HepG2 (cell line): ENCODE results near the gene RASSF7. TPM values are rescaled to one million over a fixed set of nuclear protein-coding genes. Genes with fewer than 3 reads are reported as not detected.
A peak's percentile ranks its signal among the peaks of the same experiment; 100 is the strongest.

Source experiments
- DMAP1 ChIP-seq: IDR thresholded peaks from 2 replicates; pipeline ENCODE4 v1.6.1; 2016
- ELF1 ChIP-seq: sonication (generic); formaldehyde crosslinking; IDR thresholded peaks from 2 replicates; pipeline ENCODE4 v1.4.0; 2020; ENCODE audit warnings: missing genetic modification reagents
- ERF ChIP-seq: IDR thresholded peaks from 2 replicates; pipeline ENCODE4 v1.6.1; 2018; ENCODE audit warnings: missing biosample characterization, missing genetic modification reagents
- PHF8 ChIP-seq: sonication (generic); formaldehyde crosslinking; IDR thresholded peaks from 2 replicates; pipeline ENCODE4 v1.5.0; 2020; ENCODE audit warnings: missing genetic modification reagents
- SIN3B ChIP-seq: fragments of 150-350 bp; IDR thresholded peaks from 2 replicates; pipeline ENCODE4 v1.6.1; 2014; ENCODE audit warnings: low read length
- SRY ChIP-seq: sonication (generic); formaldehyde crosslinking; IDR thresholded peaks from 2 replicates; pipeline ENCODE4 v1.8.0; 2022; ENCODE audit warnings: mild to moderate bottlenecking, missing genetic modification reagents
- WIZ ChIP-seq: sonication (generic); formaldehyde crosslinking; IDR thresholded peaks from 2 replicates; pipeline ENCODE4 v1.5.1; 2020; ENCODE audit warnings: mild to moderate bottlenecking, missing genetic modification reagents
- ZBTB38 ChIP-seq: sonication (generic); formaldehyde crosslinking; IDR thresholded peaks from 2 replicates; pipeline ENCODE4 v1.5.1; 2020; ENCODE audit warnings: mild to moderate bottlenecking, missing genetic modification reagents
- ZNF430 ChIP-seq: sonication (generic); formaldehyde crosslinking; IDR thresholded peaks from 2 replicates; pipeline ENCODE4 v1.9.0; 2021; ENCODE audit warnings: mild to moderate bottlenecking, missing genetic modification reagents
- ZNF598 ChIP-seq: sonication (generic); formaldehyde crosslinking; IDR thresholded peaks from 2 replicates; pipeline ENCODE4 v1.5.1; 2020; ENCODE audit warnings: mild to moderate bottlenecking, missing genetic modification reagents, borderline replicate concordance
- polyA plus RNA-seq, 8 experiments: library from polyadenylated mRNA; depleted of rRNA in 3 of 8; stranded (reverse) in 7 of 8; unstranded in 1 of 8; fragments of >200 nt; fragmentation: Illumina TruSeq in 4 of 8; extraction: Trizol in 4 of 8; gene quantifications; 2 replicates each; pipeline versions ENCODE4 v1.2.1 to v1.2.3, GENCODE V29; 2011 to 2016; ENCODE audit warnings: low read depth in 4 of 8, missing spikeins in 1 of 8, mixed read lengths in 1 of 8; ENCODE audit not compliant: insufficient read depth in 1 of 8
- total RNA-seq, 5 experiments: library from RNA; depleted of rRNA; stranded (reverse); fragments of >200 nt; fragmentation: Illumina TruSeq; extraction: Trizol; gene quantifications; 2 replicates each; pipeline ENCODE4 v1.2.3, GENCODE V29; 2016; ENCODE audit warnings: low read depth in 1 of 5
- TF ChIP-seq, protein P1 (sequence below): sonication (generic); formaldehyde crosslinking; IDR thresholded peaks from 2 replicates; pipeline ENCODE4 v1.5.1; 2020; ENCODE audit warnings: mild to moderate bottlenecking, missing genetic modification reagents
- TF ChIP-seq, protein P2 (sequence below): IDR thresholded peaks from 2 replicates; pipeline ENCODE4 v1.6.1; 2016; ENCODE audit warnings: low read depth, borderline replicate concordance

The RASSF7 gene
- total and polyA plus RNA-seq, 2 of the 13 experiments (the other 11 are each of a cell fraction or from before 2014, with no cell fraction given) = 20.2 to 28.6 TPM

DNA sequence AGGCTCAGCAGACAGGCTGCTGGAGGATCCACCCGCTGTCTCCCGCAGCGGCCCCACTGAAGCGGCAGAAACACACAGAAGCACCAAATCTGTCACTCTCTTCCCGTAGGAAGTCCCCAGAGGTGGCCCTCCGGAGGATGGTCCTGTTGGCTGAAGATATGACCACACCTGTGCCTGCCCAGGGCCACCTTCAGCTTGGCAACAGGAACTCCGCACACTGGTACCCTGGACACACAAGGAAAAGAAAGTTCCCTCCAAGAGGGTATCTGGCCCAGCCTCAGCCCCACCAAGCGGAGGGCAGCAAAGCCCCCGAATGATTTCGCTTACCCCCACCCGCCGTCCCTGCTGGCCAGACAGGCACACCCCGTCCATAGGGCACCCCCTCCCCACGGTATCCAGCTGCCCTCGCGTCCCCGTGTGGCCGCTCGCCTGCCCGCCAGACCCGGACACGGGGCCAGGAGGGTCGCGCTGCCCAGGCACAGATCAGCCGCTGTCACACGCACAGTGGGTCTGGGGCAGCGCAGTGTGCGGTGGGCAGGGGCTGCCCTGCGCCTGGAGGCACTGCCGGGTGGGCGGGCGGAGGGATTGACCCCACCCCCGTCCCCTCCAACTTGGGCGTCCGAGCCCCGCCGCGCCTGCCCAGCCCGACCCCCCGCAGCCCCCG is 7.0 kb downstream of the RASSF7 start (continued):
- TF ChIP-seq, protein P1, sequence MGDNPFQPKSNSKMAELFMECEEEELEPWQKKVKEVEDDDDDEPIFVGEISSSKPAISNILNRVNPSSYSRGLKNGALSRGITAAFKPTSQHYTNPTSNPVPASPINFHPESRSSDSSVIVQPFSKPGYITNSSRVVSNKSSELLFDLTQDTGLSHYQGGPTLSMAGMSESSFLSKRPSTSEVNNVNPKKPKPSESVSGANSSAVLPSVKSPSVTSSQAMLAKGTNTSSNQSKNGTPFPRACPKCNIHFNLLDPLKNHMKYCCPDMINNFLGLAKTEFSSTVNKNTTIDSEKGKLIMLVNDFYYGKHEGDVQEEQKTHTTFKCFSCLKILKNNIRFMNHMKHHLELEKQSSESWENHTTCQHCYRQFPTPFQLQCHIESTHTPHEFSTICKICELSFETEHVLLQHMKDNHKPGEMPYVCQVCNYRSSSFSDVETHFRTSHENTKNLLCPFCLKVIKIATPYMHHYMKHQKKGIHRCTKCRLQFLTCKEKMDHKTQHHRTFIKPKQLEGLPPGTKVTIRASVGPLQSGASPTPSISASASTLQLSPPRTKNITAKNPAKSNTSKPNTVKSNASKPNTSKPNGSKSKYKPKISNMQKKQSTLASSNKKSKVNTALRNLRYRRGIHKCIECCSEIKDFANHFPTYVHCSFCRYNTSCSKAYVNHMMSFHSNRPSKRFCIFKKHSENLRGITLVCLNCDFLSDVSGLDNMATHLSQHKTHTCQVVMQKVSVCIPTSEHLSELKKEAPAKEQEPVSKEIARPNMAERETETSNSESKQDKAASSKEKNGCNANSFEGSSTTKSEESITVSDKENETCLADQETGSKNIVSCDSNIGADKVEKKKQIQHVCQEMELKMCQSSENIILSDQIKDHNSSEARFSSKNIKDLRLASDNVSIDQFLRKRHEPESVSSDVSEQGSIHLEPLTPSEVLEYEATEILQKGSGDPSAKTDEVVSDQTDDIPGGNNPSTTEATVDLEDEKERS (CRISPR knock-in tag) = no peak
- TF ChIP-seq ZBTB38 (CRISPR knock-in tag) = peak; percentile 12; the same call in 1 of the 2 replicates
- TF ChIP-seq SRY (CRISPR knock-in tag) = 0 out of 2 replicates have a peak, but pooled peaks have one; percentile 17
- peak; percentile 11; the same call in 1 of the 2 replicates for TF ChIP-seq ERF (CRISPR knock-in tag)
- TF ChIP-seq, protein P2, sequence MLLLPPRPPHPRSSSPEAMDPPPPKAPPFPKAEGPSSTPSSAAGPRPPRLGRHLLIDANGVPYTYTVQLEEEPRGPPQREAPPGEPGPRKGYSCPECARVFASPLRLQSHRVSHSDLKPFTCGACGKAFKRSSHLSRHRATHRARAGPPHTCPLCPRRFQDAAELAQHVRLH = peak; percentile 12; the same call in 1 of the 2 replicates
- no peak for TF ChIP-seq ELF1 (CRISPR knock-in tag)
- no peak for TF ChIP-seq ZNF598
- no peak for TF ChIP-seq SIN3B
- TF ChIP-seq WIZ = no peak
- TF ChIP-seq DMAP1 (CRISPR knock-in tag) = peak; percentile 30; the same call in 1 of the 2 replicates
- TF ChIP-seq PHF8 (CRISPR knock-in tag) = peak; percentile 51
- peak; percentile 37; the same call in 1 of the 2 replicates for TF ChIP-seq ZNF430 (CRISPR knock-in tag)
